Lung (tissue), 12 donors: Measurements from ENCODE around the gene DDIT4. TPM values are rescaled to one million over a fixed set of nuclear protein-coding genes. Genes with fewer than 3 reads are reported as not detected.
A peak's percentile ranks its signal among the peaks of the same experiment; 100 is the strongest.

Experiments
- ATAC-seq: fragments of 200-7000 bp; cut with Tn5 transposase; one replicate; pipeline ENCODE4 v1.9.1; 2020; ENCODE audit warnings: moderate number of reproducible peaks; ENCODE audit not compliant: insufficient read depth, low FRiP score
- DNase-seq, 3 donors: peaks; one replicate each; pipeline ENCODE4 v3.0.0-alpha.2; 2013 to 2017
- H3K27ac ChIP-seq, 2 donors: one replicate each; pipeline ENCODE4 v1.5.1; 2013; ENCODE audit warnings: mild to moderate bottlenecking in 2 of 2, moderate library complexity in 2 of 2, control low read depth in 1 of 2, inconsistent platforms in 1 of 2, low read depth in 1 of 2, low read length in 1 of 2
- H3K27me3 ChIP-seq, 3 donors: one replicate each; pipeline ENCODE4 v1.5.1; 2013; ENCODE audit warnings: low read length in 2 of 3; ENCODE audit not compliant: control insufficient read depth in 3 of 3, insufficient read depth in 3 of 3
- H3K36me3 ChIP-seq, 4 donors: one replicate each; pipeline ENCODE4 v1.5.1; 2013; ENCODE audit warnings: low read length in 4 of 4, mild to moderate bottlenecking in 1 of 4, moderate library complexity in 1 of 4; ENCODE audit not compliant: control insufficient read depth in 4 of 4, insufficient read depth in 4 of 4
- H3K4me1 ChIP-seq, 5 donors: one replicate each; pipeline ENCODE4 v1.5.1; 2013; ENCODE audit warnings: low read length in 5 of 5, mild to moderate bottlenecking in 2 of 5, moderate library complexity in 1 of 5; ENCODE audit not compliant: control insufficient read depth in 5 of 5, insufficient read depth in 5 of 5
- H3K4me3 ChIP-seq: one replicate; pipeline ENCODE4 v1.5.1; 2013; ENCODE audit warnings: mild to moderate bottlenecking, control low read depth, moderate library complexity
- H3K9ac ChIP-seq, 2 donors: one replicate each; pipeline ENCODE4 v1.5.1; 2013; ENCODE audit warnings: low read length in 2 of 2, control low read depth in 1 of 2; ENCODE audit not compliant: insufficient read depth in 1 of 2
- H3K9me3 ChIP-seq, 4 donors: one replicate each; pipeline ENCODE4 v1.5.1; 2013; ENCODE audit warnings: low read length in 3 of 4, mild to moderate bottlenecking in 1 of 4, moderate library complexity in 1 of 4; ENCODE audit not compliant: control insufficient read depth in 4 of 4, insufficient read depth in 3 of 4
- WGBS, 2 donors: extraction: QIAGEN DNeasy Blood & Tissue Kit; methylation state at CpG; one replicate each; pipeline ENCODE4 v1.1.7; 2013; 5-methylcytosine and 5-hydroxymethylcytosine counted together
- polyA plus RNA-seq, 2 donors: library from polyadenylated mRNA; stranded (reverse); fragments of 200-250 nt; gene quantifications; one replicate each; pipeline ENCODE4 v1.2.1, GENCODE V29; 2013
- total RNA-seq, 2 donors: library from RNA; depleted of rRNA in 1 of 2; stranded (reverse); fragments of >200 nt in 1 of 2; gene quantifications; one replicate each; pipeline ENCODE4 v1.2.1, GENCODE V29; 2014 to 2021
- TF ChIP-seq, protein P1 (sequence below): IDR thresholded peaks from 2 replicates; pipeline ENCODE4 v1.5.1; 2012; ENCODE audit warnings: mild to moderate bottlenecking; ENCODE audit errors: control extremely low read depth, extremely low read depth
- donor health status: control.
- donor health status: control.
- donor health status: Bipolar disorder and iron deficiency.
- donor health status: healthy.
- donor health status: DM: yes; HTN: yes; CAD: no.

Gene DDIT4
- total and polyA plus RNA-seq, 4 donors, result 55.3 to 190 (median 171) TPM

DNA sequence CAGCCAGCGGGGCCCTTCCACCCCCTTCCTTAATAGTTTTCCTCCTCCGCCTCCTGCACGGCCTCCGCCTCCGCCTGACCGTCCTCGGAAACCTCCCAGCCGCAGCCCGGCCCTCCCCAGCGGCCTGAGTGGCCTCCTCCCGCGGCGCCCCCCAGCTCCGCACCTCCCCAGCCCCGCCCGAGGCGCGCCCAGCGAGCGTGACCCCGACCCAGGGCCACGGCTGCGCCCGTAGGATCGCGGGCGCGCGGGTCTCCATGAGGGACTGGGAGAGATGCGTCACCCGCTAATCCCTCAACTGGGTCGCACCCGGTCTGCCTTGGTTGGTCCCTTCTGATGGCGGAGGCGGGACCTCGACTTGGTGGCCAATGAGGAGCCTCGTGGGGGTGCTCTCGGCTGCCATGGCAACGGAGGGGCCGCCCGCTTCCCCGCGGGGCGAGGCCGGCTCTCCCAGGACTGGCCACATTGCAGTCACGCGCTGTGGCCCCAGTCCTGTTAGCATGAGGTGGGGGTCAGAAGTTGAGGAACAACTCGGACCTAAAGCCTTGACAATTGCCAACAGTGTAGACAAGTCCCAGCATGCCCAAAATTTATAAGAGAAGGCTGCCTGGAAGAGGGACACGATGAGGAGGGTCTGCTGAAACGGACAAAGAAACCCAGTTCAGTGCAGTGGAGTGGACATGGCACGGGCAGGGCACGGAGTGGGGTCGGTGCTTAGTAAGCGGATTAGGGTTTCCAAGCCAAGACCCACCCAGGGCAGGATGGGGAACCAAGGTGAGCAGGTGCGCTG lies 24.3 kb downstream of the DDIT4 start:
- peak; percentile 96 to 98 (median 97) for DNase-seq
- TF ChIP-seq, protein P1, sequence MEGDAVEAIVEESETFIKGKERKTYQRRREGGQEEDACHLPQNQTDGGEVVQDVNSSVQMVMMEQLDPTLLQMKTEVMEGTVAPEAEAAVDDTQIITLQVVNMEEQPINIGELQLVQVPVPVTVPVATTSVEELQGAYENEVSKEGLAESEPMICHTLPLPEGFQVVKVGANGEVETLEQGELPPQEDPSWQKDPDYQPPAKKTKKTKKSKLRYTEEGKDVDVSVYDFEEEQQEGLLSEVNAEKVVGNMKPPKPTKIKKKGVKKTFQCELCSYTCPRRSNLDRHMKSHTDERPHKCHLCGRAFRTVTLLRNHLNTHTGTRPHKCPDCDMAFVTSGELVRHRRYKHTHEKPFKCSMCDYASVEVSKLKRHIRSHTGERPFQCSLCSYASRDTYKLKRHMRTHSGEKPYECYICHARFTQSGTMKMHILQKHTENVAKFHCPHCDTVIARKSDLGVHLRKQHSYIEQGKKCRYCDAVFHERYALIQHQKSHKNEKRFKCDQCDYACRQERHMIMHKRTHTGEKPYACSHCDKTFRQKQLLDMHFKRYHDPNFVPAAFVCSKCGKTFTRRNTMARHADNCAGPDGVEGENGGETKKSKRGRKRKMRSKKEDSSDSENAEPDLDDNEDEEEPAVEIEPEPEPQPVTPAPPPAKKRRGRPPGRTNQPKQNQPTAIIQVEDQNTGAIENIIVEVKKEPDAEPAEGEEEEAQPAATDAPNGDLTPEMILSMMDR, result no peak
- Histone ChIP-seq H3K4me1 (peaks cover 0 to 14% (median 3%) of the 10 kb centered on the region in 5 donors), H3K36me3 (no peaks in the 10 kb centered on the region), H3K27ac (peak overlapping the region; percentile 69 to 95), H3K9ac (peak overlapping the region; percentile 77), H3K27me3 (no peaks in the 10 kb centered on the region), H3K4me3 (peak overlapping the region; percentile 48), H3K9me3 (no peaks in the 10 kb centered on the region)
- peak; percentile 97 for ATAC-seq
- WGBS, 2 donors, result 9 to 12% methylated on average over 48 to 55 of the region's 55 CpGs

- no peaks in the 10 kb centered on the region for H3K9me3 ChIP-seq
- 86 to 87% methylated on average over 16 of the region's 16 CpGs for WGBS, 2 donors
- DNase-seq, result no peak
- ATAC-seq, result no peak
- TF ChIP-seq, protein P1, result no peak
- no peak overlapping the region for H3K9ac ChIP-seq
- no peaks in the 10 kb centered on the region for H3K27me3 ChIP-seq
- peak overlapping the region; percentile 25 to 95 for H3K27ac ChIP-seq
- H3K4me3 ChIP-seq, result no peak overlapping the region
- H3K4me1 ChIP-seq, result peaks cover 0 to 14% (median 4%) of the 10 kb centered on the region in 5 donors
- no peaks in the 10 kb centered on the region for H3K36me3 ChIP-seq
Measured at GRCh38 chr10:72298592-72299519, 25.1 kb downstream of the DDIT4 start.

DNA sequence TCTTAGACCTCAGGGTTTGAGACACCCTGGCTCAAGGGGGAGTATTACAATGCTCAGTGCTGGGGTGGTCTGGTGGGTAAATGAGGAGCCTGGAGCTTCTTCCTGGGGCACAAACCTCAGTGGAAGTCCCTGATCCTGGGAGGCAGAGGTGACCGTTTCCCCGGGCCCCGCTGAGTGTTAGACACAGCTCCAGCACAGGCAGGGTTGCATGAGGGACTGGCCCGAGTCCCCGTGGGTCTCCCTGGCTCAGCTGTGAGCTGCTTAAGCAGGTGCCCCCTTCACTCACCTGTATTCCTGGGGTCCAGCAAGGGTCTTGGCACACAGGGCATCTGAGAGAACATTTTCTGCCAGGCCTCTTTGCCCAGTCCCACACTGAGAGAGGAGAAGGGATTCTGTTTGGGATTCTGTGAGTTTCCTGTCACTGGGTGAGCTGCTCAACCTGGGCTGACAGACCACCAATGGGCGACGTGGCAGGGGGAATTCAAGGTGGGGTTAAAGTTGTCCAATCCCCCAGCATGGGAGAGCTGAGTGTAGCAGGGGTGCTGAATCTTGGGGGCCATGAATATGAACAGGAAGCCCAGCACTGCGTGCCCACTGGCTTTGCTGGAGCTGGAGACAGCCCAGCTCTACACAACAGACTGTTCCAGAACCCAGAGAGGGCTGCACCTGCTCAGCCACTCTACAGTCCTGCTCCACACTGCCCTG lies 29.9 kb downstream of the DDIT4 start:
- no peak for DNase-seq
- 88 to 93% methylated on average over 8 of the region's 8 CpGs for WGBS, 2 donors

More for the DNA sequence above, 29.9 kb downstream of the DDIT4 start:
- H3K36me3 ChIP-seq, result no peaks in the 10 kb centered on the region
- peaks cover 0 to 6% (median 2%) of the 10 kb centered on the region in 5 donors for H3K4me1 ChIP-seq
- no peak for ATAC-seq
- no peaks in the 10 kb centered on the region for H3K9me3 ChIP-seq
- peak overlapping the region in 1 of 2 donors; percentile 74 for H3K27ac ChIP-seq
- TF ChIP-seq, protein P1, result no peak
- no peak overlapping the region for H3K9ac ChIP-seq
- H3K27me3 ChIP-seq, result no peaks in the 10 kb centered on the region
- no peak overlapping the region for H3K4me3 ChIP-seq
